Prostate gland (tissue), 2 donors: ENCODE measurements around the gene KATNB1.

Experiments used
- CTCF ChIP-seq, 4 experiments: fragments of 200-600 bp in 2 of 4; fragments of 450-650 bp in 2 of 4; sonication (generic) in 2 of 4; IDR thresholded peaks; 1 replicate in 3 of 4; 2 replicates in 1 of 4; pipeline ENCODE4 v1.5.1; 2016 to 2019; ENCODE audit warnings: antibody characterized with exemption in 4 of 4, mild to moderate bottlenecking in 2 of 4, moderate library complexity in 2 of 4
- POLR2AphosphoS5 ChIP-seq: sonication (generic); formaldehyde crosslinking; IDR thresholded peaks from one replicate; pipeline ENCODE4 v1.6.1; 2017; ENCODE audit warnings: antibody characterized with exemption

GRCh38 chr16:57747091-57747490 lies 11.5 kb downstream of the KATNB1 start:
- TF ChIP-seq POLR2AphosphoS5: no peak
- no peak for TF ChIP-seq CTCF (IDR thresholded peaks at IDR 0.05)
